OCI-LY1 (cell line): ENCODE measurements around the gene CPOX.
"Not testable (repeated sequence)": the region's sequence is repeated elsewhere in the genome, so short reads cannot be mapped to it uniquely, and the experiment has no call there.

Experiments used
- H2AFZ ChIP-seq: fragments of 200-600 bp; sonication (generic), shearing (Covaris generic); 2 replicates; pipeline ENCODE4 v1.6.0; 2014; ENCODE audit warnings: antibody characterized with exemption, mild to moderate bottlenecking, low read length
- H3F3A ChIP-seq: fragments of 200-600 bp; sonication (generic), shearing (Covaris generic); 2 replicates; pipeline ENCODE4 v1.6.0; 2014; ENCODE audit warnings: mild to moderate bottlenecking, antibody characterized with exemption, low read length, moderate library complexity; ENCODE audit not compliant: insufficient read depth
- H3K27ac ChIP-seq: fragments of 200-600 bp; sonication (generic); 2 replicates; pipeline ENCODE4 v1.5.1; 2014; ENCODE audit warnings: low read length, mixed run types, mild to moderate bottlenecking, low read depth; ENCODE audit not compliant: poor library complexity, severe bottlenecking
- H3K27me3 ChIP-seq: fragments of 200-600 bp; sonication (generic); 2 replicates; pipeline ENCODE4 v1.6.0; 2014; ENCODE audit warnings: antibody characterized with exemption, mild to moderate bottlenecking, low read length, moderate library complexity; ENCODE audit not compliant: insufficient read depth
- H3K36me3 ChIP-seq: fragments of 200-600 bp; sonication (generic); 2 replicates; pipeline ENCODE4 v1.6.1; 2014; ENCODE audit warnings: mild to moderate bottlenecking, antibody characterized with exemption, low read length, moderate library complexity, mixed read lengths; ENCODE audit not compliant: insufficient read depth
- H3K4me1 ChIP-seq: fragments of 200-600 bp; sonication (generic); 2 replicates; pipeline ENCODE4 v1.5.1; 2014; ENCODE audit warnings: mild to moderate bottlenecking, low read length, moderate library complexity; ENCODE audit not compliant: insufficient read depth, severe bottlenecking
- H3K4me2 ChIP-seq: fragments of 200-600 bp; sonication (generic), shearing (Covaris generic); 2 replicates; pipeline ENCODE4 v1.6.1; 2014; ENCODE audit warnings: low read length
- H3K4me3 ChIP-seq: fragments of 200-600 bp; sonication (generic); 2 replicates; pipeline ENCODE4 v1.5.1; 2014; ENCODE audit warnings: low read length, low read depth, mild to moderate bottlenecking, mixed read lengths; ENCODE audit not compliant: poor library complexity, severe bottlenecking
- H3K79me2 ChIP-seq: fragments of 200-600 bp; shearing (Covaris generic); 2 replicates; pipeline ENCODE4 v1.6.1; 2016; ENCODE audit warnings: mixed run types, low read length, mixed read lengths; ENCODE audit not compliant: insufficient read depth
- H3K9ac ChIP-seq: fragments of 200-600 bp; sonication (generic), shearing (Covaris generic); 2 replicates; pipeline ENCODE4 v1.6.1; 2014; ENCODE audit warnings: mild to moderate bottlenecking, low read length, mixed read lengths
- H3K9me2 ChIP-seq: fragments of 200-600 bp; sonication (generic), shearing (Covaris generic); 2 replicates; pipeline ENCODE4 v1.6.1; 2014; ENCODE audit warnings: low read depth, mild to moderate bottlenecking, low read length, mixed read lengths
- H3K9me3 ChIP-seq: fragments of 200-600 bp; shearing (Covaris generic); 2 replicates; pipeline ENCODE4 v1.6.1; 2014; ENCODE audit warnings: low read length, mixed read lengths
- H4K20me1 ChIP-seq: fragments of 200-600 bp; sonication (generic), shearing (Covaris generic); 2 replicates; pipeline ENCODE4 v1.6.0; 2016; ENCODE audit warnings: mild to moderate bottlenecking, low read length; ENCODE audit not compliant: insufficient read depth
- EZH2 ChIP-seq: fragments of 200-600 bp; sonication (generic), shearing (Covaris generic); IDR thresholded peaks from 2 replicates; pipeline ENCODE4 v1.8.0; 2017; ENCODE audit warnings: borderline replicate concordance, mixed run types, mild to moderate bottlenecking, antibody characterized with exemption, low read length, moderate library complexity, mixed read lengths
- TF ChIP-seq, protein P1 (sequence below): fragments of 200-600 bp; sonication (generic), shearing (Covaris generic); IDR thresholded peaks from 2 replicates; pipeline ENCODE4 v1.5.1; 2017; ENCODE audit warnings: mild to moderate bottlenecking, antibody characterized with exemption, low read length, moderate library complexity, mixed read lengths

The CPOX gene

DNA sequence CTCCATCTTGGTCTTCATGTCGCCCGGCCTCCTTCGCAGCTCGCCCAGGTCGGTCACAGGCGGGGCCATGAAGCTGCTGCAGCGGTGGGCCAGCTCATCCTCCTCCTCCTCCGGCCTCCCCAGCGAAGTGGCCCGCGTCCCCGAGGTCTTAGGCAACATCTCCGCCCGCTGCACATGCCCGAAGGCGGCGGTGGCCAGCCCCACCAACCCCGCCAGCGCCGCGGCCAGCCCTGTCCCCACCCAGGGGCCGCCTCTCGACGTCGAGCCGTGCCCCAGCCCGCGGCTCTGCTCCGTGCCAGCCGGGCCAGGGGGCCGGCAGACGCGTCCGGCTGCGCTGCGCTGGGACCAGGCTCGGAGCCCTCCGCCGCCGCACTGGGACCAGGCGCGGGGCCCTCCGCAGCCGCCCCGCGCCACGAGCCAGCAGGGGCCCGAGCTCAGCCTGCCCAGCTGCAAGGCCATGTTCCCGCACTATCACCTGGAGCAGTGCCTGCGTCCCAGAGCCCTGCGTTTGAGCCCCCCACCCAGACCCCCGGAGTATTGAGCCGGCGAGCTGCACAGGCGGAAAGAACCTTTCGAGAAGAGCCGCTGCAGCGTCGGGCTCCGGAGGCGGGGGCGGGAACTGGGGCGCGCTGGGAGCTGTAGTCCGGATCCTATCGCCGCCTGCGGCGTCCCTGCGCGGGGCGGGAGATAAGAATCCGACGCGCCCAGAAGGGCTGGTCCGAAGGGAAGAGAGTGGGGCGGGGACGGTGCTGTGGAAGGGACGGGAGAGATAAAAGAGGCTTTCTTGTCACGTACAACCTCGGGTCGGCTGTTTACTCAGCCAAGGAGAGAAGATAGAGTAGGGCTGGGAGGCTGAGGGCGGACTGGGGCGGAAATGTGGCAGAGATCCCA lies at the start of gene CPOX:
TSS of gene CPOX (minus strand) at position 566 of the 891 bp plus-strand sequence. CDS start at position 459, 107 bp downstream.
- H3K4me3 ChIP-seq: peak within 1 kb of the TSS; percentile 75

GRCh38 chr3:98642769-98643168 lies 49.4 kb upstream of the CPOX start:
- H3K27ac ChIP-seq, H3K4me1 ChIP-seq, H3K27me3 ChIP-seq, H4K20me1 ChIP-seq, H3K9me3 ChIP-seq, H3K4me3 ChIP-seq, H2AFZ ChIP-seq, H3K79me2 ChIP-seq, H3K36me3 ChIP-seq, H3K9ac ChIP-seq, H3K4me2 ChIP-seq, H3F3A ChIP-seq, H3K9me2 ChIP-seq: not testable (repeated sequence)

More for the DNA sequence above, at the start of gene CPOX:
- H3K36me3 ChIP-seq: no peaks in the 10 kb centered on the region
- H3F3A ChIP-seq: no peaks in the 10 kb centered on the region; the same call in 1 of the 2 replicates
- no peaks in the 10 kb centered on the region for H3K9me3 ChIP-seq
- no peaks in the 10 kb centered on the region for H3K9me2 ChIP-seq
- H4K20me1 ChIP-seq: no peaks in the 10 kb centered on the region
- H3K27ac ChIP-seq: no peak within 1 kb of the TSS
- no peaks in the 10 kb centered on the region for H3K79me2 ChIP-seq
- peak within 1 kb of the TSS; percentile 96 for H2AFZ ChIP-seq
- peak within 1 kb of the TSS; percentile 66 for H3K9ac ChIP-seq
- H3K27me3 ChIP-seq: no peaks in the 10 kb centered on the region
- peaks cover 16% of the 10 kb centered on the region for H3K4me1 ChIP-seq
- TF ChIP-seq, protein P1, sequence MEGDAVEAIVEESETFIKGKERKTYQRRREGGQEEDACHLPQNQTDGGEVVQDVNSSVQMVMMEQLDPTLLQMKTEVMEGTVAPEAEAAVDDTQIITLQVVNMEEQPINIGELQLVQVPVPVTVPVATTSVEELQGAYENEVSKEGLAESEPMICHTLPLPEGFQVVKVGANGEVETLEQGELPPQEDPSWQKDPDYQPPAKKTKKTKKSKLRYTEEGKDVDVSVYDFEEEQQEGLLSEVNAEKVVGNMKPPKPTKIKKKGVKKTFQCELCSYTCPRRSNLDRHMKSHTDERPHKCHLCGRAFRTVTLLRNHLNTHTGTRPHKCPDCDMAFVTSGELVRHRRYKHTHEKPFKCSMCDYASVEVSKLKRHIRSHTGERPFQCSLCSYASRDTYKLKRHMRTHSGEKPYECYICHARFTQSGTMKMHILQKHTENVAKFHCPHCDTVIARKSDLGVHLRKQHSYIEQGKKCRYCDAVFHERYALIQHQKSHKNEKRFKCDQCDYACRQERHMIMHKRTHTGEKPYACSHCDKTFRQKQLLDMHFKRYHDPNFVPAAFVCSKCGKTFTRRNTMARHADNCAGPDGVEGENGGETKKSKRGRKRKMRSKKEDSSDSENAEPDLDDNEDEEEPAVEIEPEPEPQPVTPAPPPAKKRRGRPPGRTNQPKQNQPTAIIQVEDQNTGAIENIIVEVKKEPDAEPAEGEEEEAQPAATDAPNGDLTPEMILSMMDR: no peak
- no peak for TF ChIP-seq EZH2
- peak within 1 kb of the TSS; percentile 91 for H3K4me2 ChIP-seq

- H2AFZ ChIP-seq, H3K4me3 ChIP-seq, H3K9ac ChIP-seq, H3K9me2 ChIP-seq, H3K9me3 ChIP-seq, H3K79me2 ChIP-seq, H3K27me3 ChIP-seq, H3K27ac ChIP-seq, H3K36me3 ChIP-seq, H3K4me1 ChIP-seq, H3K4me2 ChIP-seq, H4K20me1 ChIP-seq, H3F3A ChIP-seq: not testable (repeated sequence)
Measured at GRCh38 chr3:98641756-98642155, 48.3 kb upstream of the CPOX start.

DNA sequence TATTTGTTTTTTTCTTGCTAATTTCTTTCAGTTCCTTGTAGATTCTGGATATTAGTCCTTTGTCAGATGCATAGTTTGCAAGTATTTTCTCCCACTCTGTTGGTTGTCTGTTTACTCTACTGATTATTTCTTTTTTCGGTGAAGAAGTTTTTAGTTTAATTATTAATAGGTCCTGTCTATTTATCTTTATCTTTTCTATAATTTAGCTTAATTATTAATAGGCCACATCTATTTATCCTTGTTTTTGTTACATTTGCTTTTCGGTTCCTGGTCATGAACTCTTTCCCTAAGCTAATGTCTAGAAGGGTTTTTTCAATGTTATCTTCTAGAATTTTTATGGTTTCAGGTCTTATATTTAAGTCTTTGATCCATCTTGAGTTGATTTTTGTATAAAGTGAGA lies 45.1 kb upstream of the CPOX start:
- not testable (repeated sequence) for H3K27me3 ChIP-seq, H3K27ac ChIP-seq, H3K36me3 ChIP-seq, H4K20me1 ChIP-seq, H3K9ac ChIP-seq, H3K4me1 ChIP-seq, H3K9me3 ChIP-seq, H3K4me3 ChIP-seq, H3K9me2 ChIP-seq, H3F3A ChIP-seq, H3K4me2 ChIP-seq, H3K79me2 ChIP-seq, H2AFZ ChIP-seq
